ENCODE measurements around the gene TMSB4X.

DNA sequence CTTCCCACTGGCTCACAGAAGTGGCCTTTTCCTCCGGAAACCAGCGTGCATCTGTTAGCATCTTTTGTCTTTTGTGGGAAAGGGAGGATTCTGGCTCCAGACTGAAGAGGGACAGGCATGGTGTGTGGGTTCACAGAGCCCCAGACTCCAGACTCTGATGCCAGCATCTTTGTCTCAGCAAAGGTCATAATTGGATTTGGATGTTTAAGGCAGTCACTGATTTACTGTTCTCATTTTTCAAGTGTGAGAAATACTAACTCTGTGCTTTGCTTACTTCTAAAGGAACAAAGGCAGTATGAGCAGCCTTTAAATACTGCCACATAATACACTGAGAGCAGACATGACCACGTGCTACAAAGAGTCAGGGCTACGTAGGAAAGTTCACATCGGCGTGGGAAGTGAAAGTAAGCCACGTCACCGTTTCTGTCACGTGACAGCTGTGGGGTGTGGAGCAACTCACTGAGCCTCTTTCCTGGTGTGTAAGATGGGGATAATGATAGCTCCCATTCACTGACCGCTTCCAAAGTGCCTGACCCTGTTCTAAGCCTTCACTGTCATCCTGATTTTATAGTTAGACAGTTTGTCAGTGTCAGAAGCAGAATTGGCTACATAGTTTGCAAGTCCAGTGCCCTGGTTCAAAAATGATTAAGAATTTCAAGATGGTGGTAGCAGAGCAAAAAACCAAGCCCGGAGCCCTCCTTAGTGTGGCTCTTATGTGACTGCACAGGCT is 24.8 kb upstream of the TMSB4X start:
- TF ChIP-seq POLR2AphosphoS5 (IDR thresholded peaks at IDR 0.05; ENCODE audit: low read depth, low read length): peak; percentile 18; the same call in 1 of the 2 replicates
- 0 out of 2 replicates have a peak, but pooled peaks have one; percentile 65 for TF ChIP-seq SIN3A (IDR thresholded peaks at IDR 0.05; ENCODE audit: borderline replicate concordance, insufficient read depth, low read length)
- TF ChIP-seq, protein P1, sequence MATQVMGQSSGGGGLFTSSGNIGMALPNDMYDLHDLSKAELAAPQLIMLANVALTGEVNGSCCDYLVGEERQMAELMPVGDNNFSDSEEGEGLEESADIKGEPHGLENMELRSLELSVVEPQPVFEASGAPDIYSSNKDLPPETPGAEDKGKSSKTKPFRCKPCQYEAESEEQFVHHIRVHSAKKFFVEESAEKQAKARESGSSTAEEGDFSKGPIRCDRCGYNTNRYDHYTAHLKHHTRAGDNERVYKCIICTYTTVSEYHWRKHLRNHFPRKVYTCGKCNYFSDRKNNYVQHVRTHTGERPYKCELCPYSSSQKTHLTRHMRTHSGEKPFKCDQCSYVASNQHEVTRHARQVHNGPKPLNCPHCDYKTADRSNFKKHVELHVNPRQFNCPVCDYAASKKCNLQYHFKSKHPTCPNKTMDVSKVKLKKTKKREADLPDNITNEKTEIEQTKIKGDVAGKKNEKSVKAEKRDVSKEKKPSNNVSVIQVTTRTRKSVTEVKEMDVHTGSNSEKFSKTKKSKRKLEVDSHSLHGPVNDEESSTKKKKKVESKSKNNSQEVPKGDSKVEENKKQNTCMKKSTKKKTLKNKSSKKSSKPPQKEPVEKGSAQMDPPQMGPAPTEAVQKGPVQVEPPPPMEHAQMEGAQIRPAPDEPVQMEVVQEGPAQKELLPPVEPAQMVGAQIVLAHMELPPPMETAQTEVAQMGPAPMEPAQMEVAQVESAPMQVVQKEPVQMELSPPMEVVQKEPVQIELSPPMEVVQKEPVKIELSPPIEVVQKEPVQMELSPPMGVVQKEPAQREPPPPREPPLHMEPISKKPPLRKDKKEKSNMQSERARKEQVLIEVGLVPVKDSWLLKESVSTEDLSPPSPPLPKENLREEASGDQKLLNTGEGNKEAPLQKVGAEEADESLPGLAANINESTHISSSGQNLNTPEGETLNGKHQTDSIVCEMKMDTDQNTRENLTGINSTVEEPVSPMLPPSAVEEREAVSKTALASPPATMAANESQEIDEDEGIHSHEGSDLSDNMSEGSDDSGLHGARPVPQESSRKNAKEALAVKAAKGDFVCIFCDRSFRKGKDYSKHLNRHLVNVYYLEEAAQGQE (IDR thresholded peaks at IDR 0.05; ENCODE audit: insufficient read depth in 1 of 2, low read depth in 2 of 2, low read length in 2 of 2): peak in 1 of 2 experiments; percentile 25; a peak in 1 of 4 replicates
- TF ChIP-seq TAF1 (IDR thresholded peaks at IDR 0.05; ENCODE audit: borderline replicate concordance, insufficient read depth, low read length): no peak
- TF ChIP-seq FOXP2 (optimal IDR thresholded peaks at IDR 0.05; ENCODE audit: borderline replicate concordance, extremely low read depth, extremely low read length, insufficient read depth): no peak
